Left ventricle myocardium superior (tissue), 1 donor: ENCODE data around the gene TREML1. TPM values are rescaled to one million over a fixed set of nuclear protein-coding genes. Genes with fewer than 3 reads are reported as not detected.
A peak's percentile ranks its signal among the peaks of the same experiment; 100 is the strongest.
"Not testable (repeated sequence)": the region's sequence is repeated elsewhere in the genome, so short reads cannot be mapped to it uniquely, and the experiment has no call there.

ENCODE experiments used
- ATAC-seq: fragments of 200-7000 bp; cut with Tn5 transposase; one replicate; pipeline ENCODE4 v1.9.1; 2020; ENCODE audit warnings: mild to moderate bottlenecking, moderate library complexity
- DNase-seq: peaks from one replicate; pipeline ENCODE4 v3.0.0-alpha.2; 2020
- intact Hi-C: fragments of 100-400 bp; cut with micrococcal nuclease; formaldehyde crosslinking; loops from one replicate; pipeline ENCODE4 v1.11.0; 2022
- long read RNA-seq: library from polyadenylated mRNA; unstranded; transcript quantifications from one replicate; pipeline ENCODE4 v2.0.0, GENCODE V29; 2021
- total RNA-seq: library from RNA; stranded (reverse); fragmentation: NEBNext Ultra II Directional; extraction: Animal tissue kit (Norgen Biotek cat#: 25700); gene quantifications from one replicate; pipeline ENCODE4 v1.2.1, GENCODE V29; 2021
- donor health status: DM: no; HTN: yes; CAD: no; lungs with severe emphysema.

Gene TREML1
- total RNA-seq = not detected
- long read RNA-seq = 0 reads

- intact Hi-C loops = no loop called here
- ATAC-seq = no peak
- DNase-seq = no peak
Observed at GRCh38 chr6:41153992-41154625, at the start of gene TREML1. Gene TREML1, minus strand, starts transcription at chr6:41154347. Its CDS starts 59 bp downstream, at chr6:41154288.

GRCh38 chr6:41201764-41202173 is 47.6 kb upstream of the TREML1 start:
- intact Hi-C loops = no loop called here
- ATAC-seq (no peak), DNase-seq (no peak)

GRCh38 chr6:41200901-41201763 is 47.0 kb upstream of the TREML1 start, which contains the start of gene TREML2:
Gene TREML2, minus strand, starts transcription at chr6:41201149. Its CDS starts 141 bp downstream, at chr6:41201008.
- no peak for DNase-seq
- peak; percentile 12 for ATAC-seq
- intact Hi-C loops = no loop called here

- DNase-seq (no peak), ATAC-seq (peak; percentile 48)
- intact Hi-C loops = no loop called here
Observed at GRCh38 chr6:41200296-41200900, 46.3 kb upstream of the TREML1 start.

- intact Hi-C loops = no loop called here
- DNase-seq = no peak
- peak; percentile 22 for ATAC-seq
Observed at GRCh38 chr6:41199552-41200246, 45.6 kb upstream of the TREML1 start.

GRCh38 chr6:41197234-41197633 is 43.1 kb upstream of the TREML1 start:
- no peak for ATAC-seq
- intact Hi-C loops = no loop called here
- DNase-seq = no peak

- DNase-seq = no peak
- intact Hi-C loops = no loop called here
- ATAC-seq = no peak
Observed at GRCh38 chr6:41194386-41194785, 40.2 kb upstream of the TREML1 start.

- no peak for DNase-seq
- no peak for ATAC-seq
- intact Hi-C loops = no loop called here
Observed at GRCh38 chr6:41193884-41194283, 39.7 kb upstream of the TREML1 start.

GRCh38 chr6:41193171-41193734 is 39.1 kb upstream of the TREML1 start:
- no peak for ATAC-seq
- intact Hi-C loops = no loop called here
- no peak for DNase-seq

- intact Hi-C loops = no loop called here
- peak; percentile 65 for ATAC-seq
Observed at GRCh38 chr6:41191569-41191968, 37.4 kb upstream of the TREML1 start.

GRCh38 chr6:41190791-41191190 is 36.6 kb upstream of the TREML1 start:
- intact Hi-C loops = no loop called here
- DNase-seq = no peak
- no peak for ATAC-seq

More at GRCh38 chr6:41191569-41191968, 37.4 kb upstream of the TREML1 start:
- peak; percentile 68 for DNase-seq

GRCh38 chr6:41189967-41190366 is 35.8 kb upstream of the TREML1 start:
- intact Hi-C loops = no loop called here
- DNase-seq (no peak), ATAC-seq (no peak)

GRCh38 chr6:41189046-41189445 is 34.9 kb upstream of the TREML1 start:
- intact Hi-C loops, DNase-seq, ATAC-seq: not testable (repeated sequence)

GRCh38 chr6:41187924-41188886 is 34.1 kb upstream of the TREML1 start:
- intact Hi-C loops = no loop called here
- no peak for ATAC-seq
- no peak for DNase-seq

GRCh38 chr6:41186031-41186562 is 31.9 kb upstream of the TREML1 start:
- ATAC-seq (peak; percentile 25), DNase-seq (peak; percentile 35)
- intact Hi-C loops = no loop called here

- DNase-seq (no peak), ATAC-seq (no peak)
- intact Hi-C loops = no loop called here
Observed at GRCh38 chr6:41184761-41185160, 30.6 kb upstream of the TREML1 start.

- peak; percentile 73 for ATAC-seq
- DNase-seq = no peak
- intact Hi-C loops = no loop called here
Observed at GRCh38 chr6:41182069-41183034, 28.2 kb upstream of the TREML1 start.
